Esophagus squamous epithelium (tissue), 5 donors: ENCODE results near the gene TRIM36. TPM values are rescaled to one million over a fixed set of nuclear protein-coding genes. Genes with fewer than 3 reads are reported as not detected.

Source experiments
- DNase-seq: peaks from one replicate; lab custom pipeline; 2025; lab: John Stamatoyannopoulos, UW
- H3K27ac ChIP-seq, 4 donors: fragments of 200-600 bp; sonication (generic); one replicate each; pipeline ENCODE4 v1.5.1; 2016 to 2019; ENCODE audit warnings: mild to moderate bottlenecking in 1 of 4
- H3K27me3 ChIP-seq, 4 donors: fragments of 200-600 bp; sonication (generic); 1 replicate in 3 of 4; 2 replicates in 1 of 4; pipeline versions ENCODE4 v1.5.1 to v1.6.0; 2017 to 2021; ENCODE audit warnings: antibody characterized with exemption in 1 of 4
- H3K36me3 ChIP-seq, 3 donors: fragments of 200-600 bp; sonication (generic); one replicate each; pipeline ENCODE4 v1.5.1; 2016 to 2019
- H3K4me1 ChIP-seq, 3 donors: fragments of 200-600 bp; sonication (generic); one replicate each; pipeline ENCODE4 v1.5.1; 2017 to 2019
- H3K4me3 ChIP-seq, 4 donors: fragments of 200-600 bp; sonication (generic); 1 replicate in 3 of 4; 2 replicates in 1 of 4; pipeline ENCODE4 v1.5.1; 2016 to 2019; ENCODE audit warnings: mild to moderate bottlenecking in 2 of 4, moderate library complexity in 1 of 4
- H3K9me3 ChIP-seq, 3 donors: fragments of 200-600 bp; sonication (generic); one replicate each; pipeline ENCODE4 v1.5.1; 2016 to 2019
- POLR2A ChIP-seq, 4 donors: fragments of 450-650 bp; IDR thresholded peaks; one replicate each; pipeline ENCODE4 v1.6.1; 2017; ENCODE audit warnings: antibody characterized with exemption in 4 of 4, mild to moderate bottlenecking in 4 of 4, moderate library complexity in 3 of 4
- WGBS, 2 donors: methylation state at CpG; one replicate each; pipeline ENCODE4 v1.1.5; 2018; 5-methylcytosine and 5-hydroxymethylcytosine counted together
- intact Hi-C: fragments of 100-400 bp; cut with DNase I; formaldehyde crosslinking; loops from one replicate; pipeline ENCODE4 v1.15.0; 2022
- total RNA-seq, 4 donors: library from RNA; depleted of rRNA; stranded (reverse); fragments of >200 nt; gene quantifications; one replicate each; pipeline ENCODE4 v1.1.0, GENCODE V29; 2016
- TF ChIP-seq, protein P1 (sequence below), 6 experiments: fragments of 450-650 bp in 4 of 6; fragments of 200-600 bp in 2 of 6; sonication (generic) in 2 of 6; IDR thresholded peaks; one replicate each; pipeline ENCODE4 v1.5.1; 2016 to 2019; ENCODE audit warnings: antibody characterized with exemption in 6 of 6, mild to moderate bottlenecking in 4 of 6, moderate library complexity in 4 of 6
- donor health status: DM: yes; HTN: yes; CAD: no.

Gene TRIM36
- total RNA-seq, 4 donors from 2014 or later = 0.40 to 0.76 (median 0.47) TPM; not detected in 1

DNA sequence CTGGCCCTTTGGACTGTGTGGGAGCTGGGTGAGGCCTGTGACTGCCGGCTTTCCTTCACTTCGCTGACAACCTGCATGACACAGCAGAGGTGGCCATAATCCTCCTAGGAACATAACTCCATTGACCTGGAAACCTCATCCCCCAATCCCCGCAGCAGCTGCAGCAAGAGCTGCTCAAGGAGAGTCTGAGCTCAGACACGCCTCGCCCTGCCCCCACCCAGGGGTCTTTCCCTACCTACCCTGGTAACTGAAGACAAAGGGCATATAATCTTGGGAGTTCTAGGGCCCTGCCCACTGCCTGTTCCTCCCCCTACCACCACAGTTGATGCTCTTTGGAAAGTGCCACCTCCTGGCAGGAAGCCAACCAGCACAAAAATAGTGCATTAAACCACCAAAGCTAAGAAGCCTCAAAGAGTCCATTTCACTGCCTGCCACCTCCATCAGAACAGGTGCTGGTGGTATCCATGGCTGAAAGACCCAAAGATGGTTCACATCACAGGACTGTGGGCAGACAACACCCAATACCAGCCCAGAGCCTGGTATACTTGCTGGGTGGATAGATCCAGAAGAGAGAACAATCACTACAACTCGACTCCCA is 18.4 kb downstream of the TRIM36 start:
- intact Hi-C loops = no loop called here
- H3K27me3 ChIP-seq = peaks cover 0 to 14% (median 0%) of the 10 kb centered on the region in 4 donors
- no peak overlapping the region for H3K27ac ChIP-seq
- H3K4me1 ChIP-seq = no peaks in the 10 kb centered on the region
- 83 to 93% methylated on average over 4 to 5 of the region's 6 CpGs for WGBS, 2 donors
- no peak for TF ChIP-seq POLR2A (IDR thresholded peaks at IDR 0.05)
- TF ChIP-seq, protein P1, sequence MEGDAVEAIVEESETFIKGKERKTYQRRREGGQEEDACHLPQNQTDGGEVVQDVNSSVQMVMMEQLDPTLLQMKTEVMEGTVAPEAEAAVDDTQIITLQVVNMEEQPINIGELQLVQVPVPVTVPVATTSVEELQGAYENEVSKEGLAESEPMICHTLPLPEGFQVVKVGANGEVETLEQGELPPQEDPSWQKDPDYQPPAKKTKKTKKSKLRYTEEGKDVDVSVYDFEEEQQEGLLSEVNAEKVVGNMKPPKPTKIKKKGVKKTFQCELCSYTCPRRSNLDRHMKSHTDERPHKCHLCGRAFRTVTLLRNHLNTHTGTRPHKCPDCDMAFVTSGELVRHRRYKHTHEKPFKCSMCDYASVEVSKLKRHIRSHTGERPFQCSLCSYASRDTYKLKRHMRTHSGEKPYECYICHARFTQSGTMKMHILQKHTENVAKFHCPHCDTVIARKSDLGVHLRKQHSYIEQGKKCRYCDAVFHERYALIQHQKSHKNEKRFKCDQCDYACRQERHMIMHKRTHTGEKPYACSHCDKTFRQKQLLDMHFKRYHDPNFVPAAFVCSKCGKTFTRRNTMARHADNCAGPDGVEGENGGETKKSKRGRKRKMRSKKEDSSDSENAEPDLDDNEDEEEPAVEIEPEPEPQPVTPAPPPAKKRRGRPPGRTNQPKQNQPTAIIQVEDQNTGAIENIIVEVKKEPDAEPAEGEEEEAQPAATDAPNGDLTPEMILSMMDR (IDR thresholded peaks at IDR 0.05) = no peak
- H3K36me3 ChIP-seq = no peaks in the 10 kb centered on the region
- peaks cover 0 to 12% (median 4%) of the 10 kb centered on the region in 3 donors for H3K9me3 ChIP-seq
- H3K4me3 ChIP-seq = no peak overlapping the region
- DNase-seq = no peak

GRCh38 chr5:115150512-115150911 is 19.2 kb downstream of the TRIM36 start:
- Histone ChIP-seq H3K4me1 (no peaks in the 10 kb centered on the region), H3K36me3 (no peaks in the 10 kb centered on the region), H3K27me3 (peaks cover 0 to 14% (median 0%) of the 10 kb centered on the region in 4 donors), H3K27ac (no peak overlapping the region), H3K9me3 (peaks cover 0 to 12% (median 0%) of the 10 kb centered on the region in 3 donors), H3K4me3 (no peak overlapping the region)
- intact Hi-C loops = no loop called here
- TF ChIP-seq POLR2A (IDR thresholded peaks at IDR 0.05) = no peak
- TF ChIP-seq, protein P1 (IDR thresholded peaks at IDR 0.05) = no peak
- DNase-seq = no peak
- WGBS, 2 donors = 80 to 81% methylated on average over 5 of the region's 5 CpGs

DNA sequence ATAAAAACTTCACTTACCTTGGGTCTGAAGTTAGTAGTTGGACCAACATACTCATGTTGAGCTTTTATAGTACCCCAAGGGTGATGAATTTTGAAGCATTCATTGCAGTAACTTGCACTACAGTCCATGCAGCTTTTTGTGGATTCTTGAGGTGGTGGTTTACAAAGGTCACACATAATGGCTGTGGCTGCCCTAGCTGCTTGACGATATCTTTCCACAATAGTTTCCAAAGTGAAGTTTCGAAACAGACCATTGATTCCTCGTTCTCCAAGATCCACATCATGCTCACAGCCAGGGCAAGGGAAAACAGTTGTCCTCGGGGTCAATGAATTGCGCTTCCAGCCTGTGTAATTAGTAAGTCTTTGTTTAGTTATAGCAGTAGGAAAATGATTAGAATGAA is 22.7 kb downstream of the TRIM36 start:
- H3K36me3 ChIP-seq = no peaks in the 10 kb centered on the region
- 65 to 88% methylated on average over 5 of the region's 5 CpGs for WGBS, 2 donors
- H3K27me3 ChIP-seq = peaks cover 0 to 10% (median 0%) of the 10 kb centered on the region in 4 donors
- DNase-seq = no peak
- intact Hi-C loops = no loop called here
- no peaks in the 10 kb centered on the region for H3K9me3 ChIP-seq
- H3K27ac ChIP-seq = no peak overlapping the region
- no peak overlapping the region for H3K4me3 ChIP-seq
- no peaks in the 10 kb centered on the region for H3K4me1 ChIP-seq
- TF ChIP-seq, protein P1 (IDR thresholded peaks at IDR 0.05) = no peak
- TF ChIP-seq POLR2A (IDR thresholded peaks at IDR 0.05) = no peak

- peaks cover 0 to 3% (median 0%) of the 10 kb centered on the region in 4 donors for H3K27me3 ChIP-seq
- WGBS, 2 donors = 84 to 100% methylated on average over 2 of the region's 2 CpGs
- no peaks in the 10 kb centered on the region for H3K9me3 ChIP-seq
- H3K4me3 ChIP-seq = no peak overlapping the region
- no peaks in the 10 kb centered on the region for H3K4me1 ChIP-seq
- no peak for TF ChIP-seq POLR2A (IDR thresholded peaks at IDR 0.05)
- TF ChIP-seq, protein P1 (IDR thresholded peaks at IDR 0.05) = no peak
- no peak overlapping the region for H3K27ac ChIP-seq
- DNase-seq = no peak
- no peaks in the 10 kb centered on the region for H3K36me3 ChIP-seq
- intact Hi-C loops = no loop called here
Observed at GRCh38 chr5:115136294-115136693, 33.4 kb downstream of the TRIM36 start.

DNA sequence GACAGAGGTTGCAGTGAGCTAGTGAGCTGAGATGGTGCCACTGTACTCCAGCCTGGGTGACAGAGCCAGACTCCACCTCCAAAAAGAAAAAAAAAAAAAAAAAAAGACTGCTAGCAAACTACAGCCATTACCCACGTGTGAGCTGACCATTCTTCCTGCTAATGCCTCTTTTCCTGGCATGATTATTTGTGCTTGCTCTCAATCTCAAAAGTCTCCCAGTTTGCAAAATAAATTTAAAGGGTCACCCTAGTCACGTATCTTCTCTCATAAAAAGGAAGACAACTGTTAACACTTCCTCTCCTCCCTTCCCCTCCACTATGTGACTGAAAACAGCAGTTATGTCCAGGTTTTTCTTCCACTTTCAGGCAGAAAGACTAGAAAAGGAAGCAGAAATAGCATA is 37.2 kb downstream of the TRIM36 start:
- H3K27me3 ChIP-seq = peaks cover 0 to 3% (median 0%) of the 10 kb centered on the region in 4 donors
- WGBS, 2 donors = 26 to 28% methylated on average over 2 of the region's 2 CpGs

More for the DNA sequence above, 37.2 kb downstream of the TRIM36 start:
- no peak for DNase-seq
- Histone ChIP-seq H3K36me3 (no peaks in the 10 kb centered on the region), H3K4me3 (no peak overlapping the region), H3K27ac (no peak overlapping the region), H3K4me1 (no peaks in the 10 kb centered on the region), H3K9me3 (no peaks in the 10 kb centered on the region)
- intact Hi-C loops = no loop called here
- TF ChIP-seq, protein P1 (IDR thresholded peaks at IDR 0.05) = no peak
- no peak for TF ChIP-seq POLR2A (IDR thresholded peaks at IDR 0.05)
